ENCODE measurements around the gene GSS.

The GSS gene

DNA sequence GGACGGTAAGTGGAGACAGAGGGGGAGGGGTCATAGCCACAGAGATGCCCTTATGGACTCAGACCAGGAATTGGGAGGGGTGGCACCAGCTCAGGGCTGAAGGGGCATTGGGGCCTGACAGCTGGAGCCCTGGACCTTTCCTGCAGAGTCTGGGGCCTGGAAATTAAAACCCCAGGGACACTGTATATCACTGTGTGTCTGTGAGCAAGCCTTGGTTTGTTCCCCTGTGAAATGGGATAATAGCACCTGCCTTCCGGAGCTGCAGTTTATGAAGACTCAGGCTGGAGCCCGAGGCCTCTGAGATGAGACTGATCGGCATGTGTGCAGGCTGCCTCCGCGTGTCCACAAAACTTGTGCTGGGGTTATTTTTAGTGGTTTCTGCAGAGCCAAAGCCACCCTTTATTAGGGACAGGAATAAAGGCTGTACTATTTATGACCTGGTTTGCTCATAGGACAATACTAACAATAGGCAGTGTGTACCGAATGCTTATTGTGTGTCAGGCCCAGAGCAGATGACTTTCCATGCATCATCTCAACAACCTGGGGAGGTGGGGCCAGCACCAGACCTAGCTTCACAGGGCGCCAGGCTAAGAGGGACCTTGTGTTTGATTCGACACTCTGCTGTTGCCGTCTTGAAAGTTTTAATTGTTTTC is 22.6 kb upstream of the GSS start:
- no peak for DNase-seq (ENCODE audit: low read depth in 2 of 2)

DNA sequence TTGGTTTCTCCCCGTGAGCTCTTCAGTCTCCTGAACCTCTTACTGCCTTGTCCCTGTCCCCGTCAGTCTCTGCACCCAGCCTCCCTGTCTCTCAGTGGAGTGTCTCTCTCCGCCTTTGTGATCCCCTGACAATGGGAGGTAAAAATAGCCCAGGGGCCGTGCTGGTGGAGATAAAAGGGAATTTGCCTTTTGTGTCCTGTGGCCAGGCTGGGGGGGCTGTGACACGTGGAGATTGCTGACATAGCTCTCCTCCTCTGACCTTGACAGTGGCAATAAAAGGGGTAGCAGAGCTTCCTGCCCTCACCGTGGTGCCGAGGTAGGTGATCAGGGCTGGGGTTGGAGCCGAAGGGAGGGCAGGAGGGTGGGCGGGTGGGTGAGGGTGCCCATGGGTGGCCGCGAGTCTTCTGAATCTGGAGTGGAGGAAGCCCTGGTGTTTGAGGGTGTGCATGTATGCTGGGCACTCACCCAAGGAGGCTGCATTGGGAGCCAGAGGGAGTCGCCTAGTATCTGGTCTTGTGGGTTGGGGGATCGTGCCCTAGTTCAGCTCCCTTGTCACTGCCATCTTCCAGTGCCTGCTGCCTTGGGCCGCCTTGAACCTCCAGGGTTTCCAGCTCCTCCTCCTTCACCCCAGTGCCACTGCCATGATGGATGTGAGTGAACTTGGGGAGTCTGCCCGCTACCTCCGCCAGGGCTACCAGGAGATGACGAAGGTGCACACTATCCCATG is 21.9 kb upstream of the GSS start:
- DNase-seq (ENCODE audit: low read depth in 2 of 2) = no peak

DNA sequence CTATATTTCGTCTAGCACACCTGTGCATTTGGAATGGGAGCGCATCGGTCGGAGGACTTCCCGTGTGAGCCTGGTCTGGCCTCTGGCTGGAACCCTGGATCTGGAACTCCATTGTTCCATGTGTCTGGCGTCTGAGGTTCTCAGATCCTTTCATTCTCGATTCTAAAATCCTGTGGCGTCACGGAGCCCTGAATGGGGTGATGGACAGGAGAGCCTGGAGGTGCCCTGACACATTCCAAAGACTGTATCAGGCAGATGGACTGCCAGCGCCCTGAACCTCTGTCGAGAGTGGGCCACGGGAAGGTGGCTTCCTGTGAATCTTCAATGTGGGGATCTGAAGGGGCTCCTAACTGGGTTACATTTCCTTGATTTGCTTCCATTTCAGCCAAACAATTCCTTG is 20.7 kb upstream of the GSS start:
- no peak for DNase-seq (ENCODE audit: low read depth in 2 of 2)

DNA sequence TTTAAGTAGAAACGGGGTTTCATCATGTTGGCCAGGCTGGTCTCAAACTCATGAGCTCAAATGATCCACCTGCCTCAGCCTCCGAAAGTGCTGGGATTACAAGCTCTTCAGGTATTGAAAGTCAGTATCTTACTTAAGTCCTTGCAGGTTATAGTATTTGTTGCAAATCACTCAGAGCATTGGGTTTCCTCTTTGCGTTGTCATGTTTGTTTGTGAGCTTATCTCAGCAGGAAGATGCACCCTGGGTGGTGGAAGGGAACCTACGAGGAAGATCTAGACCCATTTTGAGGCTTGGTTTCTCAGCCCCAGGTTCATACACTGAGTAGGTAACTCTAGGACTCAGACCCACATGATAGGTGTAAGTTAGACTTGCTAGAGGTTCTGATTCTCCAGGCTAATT is 18.6 kb upstream of the GSS start:
- DNase-seq (ENCODE audit: low read depth in 2 of 2) = no peak

DNA sequence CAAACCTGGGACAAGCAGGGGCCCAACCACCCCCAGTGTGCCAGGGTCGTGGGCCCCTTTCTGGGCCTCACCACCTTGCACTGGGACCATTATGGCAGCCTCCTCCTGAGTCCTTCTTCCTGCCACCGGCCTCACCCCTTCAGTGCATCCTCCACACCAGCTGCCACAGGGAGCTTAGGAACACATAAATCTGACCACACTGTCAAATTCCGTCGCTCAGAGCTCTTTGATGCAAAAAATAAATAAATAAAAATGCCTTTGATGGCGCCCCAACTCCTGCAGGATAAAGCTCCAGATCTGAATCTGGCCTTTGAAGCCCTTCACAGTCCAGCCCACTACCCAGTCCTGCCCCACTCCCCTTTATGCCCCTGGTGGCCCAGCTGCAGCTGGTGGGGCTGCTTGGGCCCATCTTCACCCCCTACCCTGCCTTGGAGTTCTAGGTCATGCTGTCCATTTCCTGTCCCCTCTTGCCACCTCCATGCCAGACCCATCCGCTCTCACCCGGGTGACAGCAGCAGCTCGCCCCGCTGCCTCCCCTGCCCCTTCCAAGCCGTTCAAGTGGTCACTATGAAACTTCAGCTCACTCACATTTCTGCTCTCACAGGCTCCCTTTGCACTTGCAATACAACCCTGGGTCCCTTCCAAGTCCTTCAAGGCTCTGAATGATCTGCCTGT is 16.1 kb upstream of the GSS start:
- no peak for DNase-seq (ENCODE audit: low read depth in 2 of 2)

DNA sequence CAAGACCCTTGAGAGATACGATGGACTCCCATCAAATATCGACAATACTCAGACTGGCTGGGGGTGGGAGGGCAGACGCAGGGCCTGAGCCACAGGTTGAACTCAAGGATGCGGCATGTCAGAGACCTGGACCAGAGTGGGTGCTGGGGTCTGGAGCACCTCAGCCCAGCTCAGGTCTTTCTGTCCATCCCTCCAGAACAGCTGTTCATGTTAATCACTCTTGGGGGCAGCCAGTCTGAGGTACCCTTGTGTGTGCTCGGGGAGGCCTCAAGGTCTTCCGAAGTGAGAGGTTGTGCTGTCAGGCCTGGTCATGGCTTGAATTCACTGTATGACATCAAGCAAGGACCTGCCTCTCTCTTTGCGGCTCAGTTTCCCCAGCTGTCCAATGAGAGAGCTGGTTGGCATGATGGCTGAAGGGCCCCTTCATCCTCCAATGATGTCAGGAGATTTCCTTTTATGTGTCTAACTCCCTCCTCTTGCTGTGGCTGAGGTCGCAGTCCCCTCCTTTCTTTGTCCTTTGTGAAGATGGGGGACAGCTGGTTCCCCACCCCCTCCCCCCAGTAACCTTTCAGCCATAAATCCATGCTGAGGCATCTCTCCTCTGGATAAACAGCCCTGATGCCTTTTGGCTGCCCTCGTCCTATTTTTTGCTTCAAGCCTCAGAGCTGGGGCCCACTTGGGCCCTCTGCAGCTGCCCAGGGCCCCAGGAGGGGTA is 15.4 kb upstream of the GSS start:
- no peak for DNase-seq (ENCODE audit: low read depth in 2 of 2)

DNA sequence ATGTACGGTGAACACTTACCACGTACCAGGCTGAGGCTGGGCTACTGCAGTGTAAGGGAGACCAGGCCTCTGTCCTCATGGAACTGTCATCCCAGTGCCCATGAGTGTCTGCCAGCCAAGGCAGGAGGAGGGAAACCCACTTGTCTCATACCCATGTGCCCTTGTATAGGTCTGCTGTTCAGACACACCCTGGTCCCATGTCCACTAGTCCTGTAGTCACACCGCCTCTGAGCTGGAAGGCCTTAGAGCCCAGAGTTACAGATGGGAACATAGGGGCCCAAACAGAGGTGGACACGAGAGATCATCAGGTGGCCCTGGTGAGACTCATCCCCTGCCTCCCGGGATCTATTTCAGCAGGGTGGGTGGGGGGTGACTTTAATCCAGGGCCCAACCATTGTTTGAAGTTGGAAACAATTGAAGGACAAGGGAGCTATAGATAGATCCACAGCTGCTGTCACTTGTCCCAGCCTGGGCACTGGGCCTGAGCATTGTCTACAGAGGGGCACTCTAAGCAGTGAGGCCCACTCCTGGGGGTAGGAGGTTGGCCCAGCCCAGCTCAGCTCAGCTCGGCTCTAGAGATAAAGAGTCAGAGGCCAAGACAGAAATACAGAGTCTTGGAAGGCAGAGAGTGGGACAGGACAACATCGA is 14.7 kb upstream of the GSS start:
- DNase-seq (ENCODE audit: low read depth in 2 of 2) = no peak

DNA sequence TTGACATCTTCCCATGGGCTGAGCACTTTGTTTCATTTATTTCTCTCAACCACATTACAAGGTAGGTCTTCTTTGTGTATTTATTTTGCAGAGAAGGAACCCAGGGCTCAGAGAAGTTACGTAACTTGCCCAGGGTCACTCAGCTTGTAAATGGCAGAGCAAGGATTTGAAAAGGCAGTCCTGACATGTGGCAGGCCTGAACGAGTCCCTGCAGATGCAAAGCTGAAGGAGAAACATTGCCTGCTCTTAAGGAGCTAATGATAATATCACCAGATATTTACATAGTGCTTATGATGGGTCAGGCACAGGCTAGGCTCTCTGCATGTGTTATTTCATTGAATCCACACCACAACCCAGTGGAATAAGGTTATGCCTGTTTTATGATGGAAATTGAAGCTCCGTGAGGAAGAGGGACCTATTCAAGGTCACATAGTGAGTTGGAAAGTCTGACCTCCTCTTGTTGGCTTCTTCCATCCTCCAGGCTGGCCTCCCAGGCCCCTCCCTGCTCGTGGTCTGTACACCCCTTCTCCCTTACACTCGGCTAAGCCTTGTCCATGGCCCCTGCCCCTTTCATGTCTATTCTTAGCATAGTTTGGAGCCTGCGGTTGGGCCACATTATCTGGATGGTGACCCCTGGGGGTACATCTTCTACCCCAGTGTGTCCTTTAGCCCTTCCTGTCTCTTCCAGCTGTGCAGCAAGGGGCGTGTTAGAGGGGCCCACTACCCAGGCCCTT is 12.6 kb upstream of the GSS start:
- no peak for DNase-seq (ENCODE audit: low read depth in 2 of 2)

DNA sequence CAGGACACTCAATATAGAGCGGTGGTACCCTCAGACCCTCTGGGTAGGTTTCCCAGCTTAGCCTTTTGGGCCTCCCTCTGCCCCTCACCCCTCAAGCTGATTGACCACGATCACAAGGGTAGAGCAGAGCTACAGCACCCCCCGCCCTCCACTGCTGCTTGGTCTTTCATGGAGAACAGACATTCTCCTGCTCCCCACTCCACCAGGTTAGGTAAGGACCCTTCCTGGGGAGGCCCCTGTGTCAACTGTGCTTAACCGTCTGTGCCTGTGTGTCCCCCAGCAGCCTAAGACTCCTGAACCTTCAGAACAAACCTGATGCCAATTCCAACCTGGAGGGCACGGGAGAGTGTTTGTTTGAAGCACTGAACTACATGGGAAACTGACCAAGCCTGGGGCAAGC is 11.8 kb upstream of the GSS start:
- DNase-seq (ENCODE audit: low read depth in 2 of 2) = no peak

DNA sequence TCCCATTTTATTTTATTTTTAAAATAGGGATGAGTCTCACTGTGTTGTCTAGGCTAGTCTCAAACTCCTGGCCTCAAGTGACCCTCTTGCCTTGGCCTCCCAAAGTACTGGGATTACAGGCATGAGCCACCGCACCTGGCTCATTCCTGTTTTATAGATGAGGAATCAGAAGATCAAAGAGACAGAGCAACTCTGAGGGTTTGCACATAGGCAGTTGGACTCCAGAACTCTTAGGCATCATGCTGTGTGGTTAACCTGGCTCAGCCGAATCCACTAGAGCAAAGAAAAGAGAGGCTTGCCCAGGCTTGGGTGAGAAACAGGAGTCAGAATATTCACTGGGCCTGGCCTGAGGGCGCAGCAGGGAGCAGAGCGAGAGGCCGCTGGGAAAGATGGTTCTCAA is 9.4 kb upstream of the GSS start:
- no peak for DNase-seq (ENCODE audit: low read depth in 2 of 2)

DNA sequence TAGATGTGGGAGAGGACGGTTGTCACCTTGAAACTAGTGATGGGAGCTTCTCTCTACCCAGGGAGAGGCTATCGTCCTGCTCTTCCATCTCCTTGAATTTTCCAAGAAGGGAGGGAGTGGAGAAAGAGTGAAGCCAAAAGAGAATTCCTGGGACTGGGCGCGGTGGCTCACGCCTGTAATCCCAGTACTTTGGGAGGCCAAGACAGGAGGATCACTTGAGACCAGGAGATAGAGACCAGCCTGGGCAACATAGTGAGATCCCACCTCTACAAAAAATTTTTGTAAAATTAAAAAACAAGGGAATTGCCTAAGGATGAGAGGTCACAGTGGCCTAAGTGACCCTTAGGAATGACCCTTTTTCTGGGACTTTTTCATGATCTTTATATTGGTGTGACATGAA is 8.9 kb upstream of the GSS start:
- no peak for DNase-seq (ENCODE audit: low read depth in 2 of 2)

DNA sequence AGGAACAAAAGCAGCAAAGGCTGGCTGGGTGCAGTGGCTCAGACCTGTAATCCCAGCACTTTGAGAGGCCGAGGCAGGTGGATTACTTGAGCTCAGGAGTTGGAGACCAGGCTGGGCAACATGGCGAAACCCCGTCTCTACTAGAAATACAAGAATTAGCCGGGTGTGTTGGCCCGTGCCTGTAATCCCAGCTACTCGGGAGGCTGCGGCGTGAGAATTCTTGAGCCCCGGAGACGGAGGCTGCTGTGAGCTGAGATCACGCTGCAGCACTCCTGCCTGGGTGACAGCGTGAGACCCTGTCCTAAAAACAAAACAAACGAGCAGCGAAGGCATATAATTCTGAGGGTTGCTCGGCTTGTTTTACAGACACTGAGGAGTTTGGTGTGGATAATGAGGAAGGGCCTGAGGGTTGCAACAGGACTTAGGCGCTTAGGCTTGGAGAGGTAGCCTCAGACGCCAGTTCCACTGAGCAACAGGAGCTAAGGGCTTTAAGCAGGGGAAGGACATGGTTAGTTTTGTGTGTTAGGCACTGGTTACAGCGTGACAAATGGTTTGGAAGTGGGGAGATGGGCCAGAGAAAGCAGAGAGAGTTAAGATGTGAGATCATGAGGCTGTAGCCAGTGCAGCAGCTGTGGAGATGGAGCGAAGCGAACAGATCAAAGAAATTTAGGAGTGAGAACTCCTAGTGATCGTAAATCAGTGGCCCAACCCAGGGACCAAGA is 1.3 kb upstream of the GSS start:
- no peak for DNase-seq (ENCODE audit: low read depth in 2 of 2)

DNA sequence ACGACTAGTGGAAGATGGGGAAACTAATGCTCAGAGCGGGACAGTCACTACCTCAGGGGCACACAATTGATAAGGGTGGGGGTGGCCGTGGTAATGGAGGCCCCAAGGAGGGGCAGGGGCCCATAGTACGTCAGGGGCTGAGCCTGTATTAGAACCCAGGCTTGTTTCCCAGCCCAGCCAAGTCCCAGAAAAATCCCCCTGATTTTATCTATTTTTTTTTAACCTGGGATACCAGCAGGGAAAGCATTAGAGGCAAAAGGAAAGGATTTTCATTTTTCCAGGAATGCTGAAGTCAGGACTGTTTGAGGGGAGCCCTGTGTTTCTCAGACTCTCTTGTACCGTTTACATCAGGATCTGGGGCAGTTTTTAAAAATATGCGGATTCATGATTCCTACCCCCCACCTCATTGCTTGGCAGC is 444 bp upstream of the GSS start:
- DNase-seq (ENCODE audit: low read depth in 2 of 2) = no peak

DNA sequence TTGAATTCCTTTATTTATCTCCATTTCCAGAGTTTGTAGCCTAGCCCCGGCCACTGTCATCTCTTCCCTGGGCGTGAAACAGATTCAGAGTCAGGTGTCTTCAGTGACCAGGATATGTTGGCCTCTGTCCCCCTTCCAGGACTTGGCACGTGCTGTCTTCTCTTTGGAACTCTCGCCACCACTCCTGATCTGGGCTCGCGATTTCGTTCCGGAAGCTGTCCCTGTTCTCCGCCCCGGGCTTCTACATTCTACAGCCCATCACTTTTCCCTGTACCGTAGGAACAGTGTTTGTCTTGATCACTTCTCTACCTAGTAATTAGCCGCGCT is 739 bp downstream of the GSS start:
- DNase-seq (ENCODE audit: low read depth in 2 of 2) = no peak

DNA sequence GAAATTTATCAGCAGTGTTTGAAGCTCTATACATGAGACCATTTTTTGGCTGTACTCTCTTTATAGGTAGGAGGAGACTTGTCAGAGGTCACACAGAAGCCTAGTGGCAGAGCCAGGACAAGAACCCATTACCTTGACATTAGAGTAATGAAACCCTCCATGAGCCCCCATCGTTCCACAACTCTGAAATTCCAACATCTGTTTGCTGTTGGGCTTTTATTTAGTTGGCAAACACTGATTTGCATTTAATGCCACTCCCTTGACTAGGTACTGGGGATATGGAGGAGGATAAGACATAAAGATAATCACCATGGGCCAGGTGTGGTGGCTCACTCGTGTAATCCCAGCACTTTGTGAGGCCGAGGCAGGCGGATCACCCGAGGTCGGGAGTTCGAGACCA is 1.6 kb downstream of the GSS start:
- DNase-seq (ENCODE audit: low read depth in 2 of 2) = no peak

DNA sequence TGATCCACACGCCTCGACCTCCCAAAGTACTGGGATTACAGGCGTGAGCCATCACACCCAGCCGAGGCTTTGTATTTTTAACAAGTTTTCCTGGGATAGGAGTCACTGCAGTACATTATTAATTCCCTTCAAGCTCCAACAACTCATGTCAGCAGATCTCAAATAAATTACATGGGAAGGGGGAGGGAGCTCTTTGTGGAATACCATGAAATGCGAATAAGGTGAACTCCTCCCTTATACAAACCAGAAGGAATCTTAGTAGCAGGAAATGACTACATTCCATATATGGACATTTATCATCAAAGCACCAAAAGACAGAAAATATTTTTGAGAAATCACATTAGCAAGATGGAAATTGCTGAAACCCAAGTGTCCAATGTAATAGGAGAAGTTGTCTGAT is 2.9 kb downstream of the GSS start:
- DNase-seq (ENCODE audit: low read depth in 2 of 2) = no peak

DNA sequence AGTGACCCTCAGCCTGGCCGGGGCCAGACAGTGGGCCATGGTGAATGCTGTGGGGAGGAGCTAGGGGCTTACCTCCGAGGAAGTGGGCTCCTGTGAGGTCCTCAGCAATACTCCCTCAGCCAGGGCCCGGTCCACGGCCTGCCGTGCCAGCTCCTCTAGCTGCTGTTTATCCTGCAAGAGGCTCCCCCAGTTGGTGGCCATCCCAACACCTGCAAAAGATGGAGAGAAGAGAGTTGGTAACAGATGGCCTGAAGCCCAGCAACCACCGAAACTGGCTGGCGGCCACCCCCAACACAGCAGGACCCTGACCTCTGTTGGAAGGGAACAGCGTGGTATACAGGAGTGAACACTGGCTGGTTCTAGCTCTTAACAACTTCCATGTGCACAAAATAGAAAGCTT is 4.0 kb downstream of the GSS start:
- no peak for DNase-seq (ENCODE audit: low read depth in 2 of 2)

DNA sequence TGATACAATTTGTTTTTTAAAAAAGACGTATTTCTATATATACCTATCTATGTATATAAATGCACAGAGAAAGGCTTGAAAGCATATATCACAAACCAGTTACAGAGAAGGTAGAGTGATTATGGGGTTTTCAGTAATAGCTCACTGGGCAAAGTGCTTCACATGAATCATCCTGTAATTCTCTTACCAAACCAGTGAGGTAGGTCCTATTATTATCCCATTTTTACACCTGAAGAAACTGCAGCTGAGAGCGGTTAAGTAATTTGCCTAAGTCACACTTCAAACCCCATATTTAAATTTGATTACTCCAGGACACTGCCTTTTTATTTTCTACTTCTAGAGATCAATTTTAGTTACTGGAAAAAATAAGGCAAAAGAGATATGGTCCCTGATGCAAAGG is 4.4 kb downstream of the GSS start:
- no peak for DNase-seq (ENCODE audit: low read depth in 2 of 2)

DNA sequence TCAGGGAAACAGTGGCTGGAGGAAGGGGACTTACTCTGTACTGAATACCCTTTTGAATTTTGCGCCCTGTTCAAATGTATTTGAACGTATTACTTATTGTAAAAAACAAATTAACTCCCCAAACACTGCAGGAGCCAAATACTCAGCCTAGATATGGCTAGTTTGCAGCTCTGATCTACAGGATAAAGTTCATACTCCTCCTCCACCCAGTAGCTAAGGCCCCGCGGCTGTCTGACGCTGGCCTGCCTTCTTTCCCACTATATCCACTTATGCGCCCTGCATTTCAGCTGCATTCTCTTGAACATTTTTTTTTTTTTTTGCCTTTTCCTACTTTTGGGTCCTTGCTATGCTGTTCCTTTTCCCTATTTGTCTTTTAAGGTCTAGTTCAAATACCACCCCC is 6.5 kb downstream of the GSS start:
- DNase-seq (ENCODE audit: low read depth in 2 of 2) = no peak

DNA sequence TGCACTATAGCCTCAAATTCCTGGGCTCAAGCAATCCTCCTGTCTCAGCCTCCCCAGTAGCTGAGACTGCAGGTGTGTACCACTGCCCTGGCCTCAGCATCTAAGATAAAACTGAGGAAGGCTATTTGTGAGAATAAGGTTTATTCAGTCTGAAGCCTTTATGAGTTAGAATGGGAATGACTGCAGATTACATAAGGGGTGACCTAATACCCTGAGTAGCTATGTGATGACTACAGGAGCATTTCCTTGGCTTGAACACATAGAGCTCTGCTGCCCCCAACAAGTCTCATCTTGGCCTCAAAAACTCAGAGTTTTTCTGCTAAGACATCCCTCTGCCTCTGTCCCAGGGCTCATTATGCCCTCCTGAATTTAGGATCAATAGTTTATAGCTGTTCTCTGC is 7.6 kb downstream of the GSS start:
- no peak for DNase-seq (ENCODE audit: low read depth in 2 of 2)

DNA sequence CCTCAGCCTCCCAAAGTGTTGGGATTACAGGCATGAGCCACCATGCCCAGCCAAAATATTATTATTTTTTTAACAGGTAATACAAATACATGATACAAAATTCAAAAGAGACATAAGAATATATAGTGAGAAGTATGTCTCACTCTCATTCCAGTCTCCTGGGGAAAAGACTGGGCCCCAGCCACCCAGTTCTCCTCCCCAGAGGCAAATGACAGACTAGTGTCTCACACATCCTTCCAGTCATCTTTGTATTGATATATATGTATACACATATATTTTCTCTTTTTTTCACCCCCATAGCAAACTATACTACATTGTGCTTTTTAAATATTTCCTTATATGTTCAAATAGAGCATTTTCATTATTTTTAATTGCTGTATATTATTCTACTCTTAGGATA is 8.3 kb downstream of the GSS start:
- DNase-seq (ENCODE audit: low read depth in 2 of 2) = no peak

Data from stimulated activated CD4-positive, alpha-beta T cell treated with anti-CD3 and anti-CD28 coated beads, Interleukin-15, amount 100 ng/mL, for 48 hours (primary cell).